ENCODE measurements around the gene SLC35F5.

DNA sequence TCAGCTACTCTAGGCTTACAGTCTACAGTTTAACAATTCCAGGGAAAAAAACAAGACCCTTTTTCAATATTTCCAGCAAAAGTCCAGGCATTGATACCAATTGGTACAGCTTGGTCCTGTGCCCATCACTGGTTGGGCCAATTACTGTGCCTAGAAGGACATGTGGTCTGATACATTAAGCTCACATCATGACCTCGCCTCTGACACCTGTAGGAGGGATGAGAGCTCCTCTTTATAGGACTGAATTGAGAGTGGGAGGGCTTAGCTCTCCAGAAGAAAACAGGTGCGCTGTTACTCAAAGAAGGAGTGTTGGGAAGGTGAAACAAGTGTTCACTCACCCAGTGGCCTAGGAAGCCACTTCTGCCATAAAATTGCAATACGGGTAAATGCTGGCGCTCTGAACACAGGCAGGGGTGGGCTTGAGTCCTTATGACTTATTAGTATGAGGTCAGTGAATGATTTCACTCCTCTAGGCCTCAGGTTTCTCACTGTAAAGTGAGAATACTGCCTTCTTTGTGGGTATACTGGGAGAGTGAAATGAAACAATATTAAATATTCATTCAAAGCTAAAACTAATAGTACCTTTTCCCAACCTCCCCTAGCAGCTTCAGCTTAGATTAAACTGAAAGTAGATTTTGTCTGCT lies 79.7 kb downstream of the SLC35F5 start:
- TF ChIP-seq, protein P1, sequence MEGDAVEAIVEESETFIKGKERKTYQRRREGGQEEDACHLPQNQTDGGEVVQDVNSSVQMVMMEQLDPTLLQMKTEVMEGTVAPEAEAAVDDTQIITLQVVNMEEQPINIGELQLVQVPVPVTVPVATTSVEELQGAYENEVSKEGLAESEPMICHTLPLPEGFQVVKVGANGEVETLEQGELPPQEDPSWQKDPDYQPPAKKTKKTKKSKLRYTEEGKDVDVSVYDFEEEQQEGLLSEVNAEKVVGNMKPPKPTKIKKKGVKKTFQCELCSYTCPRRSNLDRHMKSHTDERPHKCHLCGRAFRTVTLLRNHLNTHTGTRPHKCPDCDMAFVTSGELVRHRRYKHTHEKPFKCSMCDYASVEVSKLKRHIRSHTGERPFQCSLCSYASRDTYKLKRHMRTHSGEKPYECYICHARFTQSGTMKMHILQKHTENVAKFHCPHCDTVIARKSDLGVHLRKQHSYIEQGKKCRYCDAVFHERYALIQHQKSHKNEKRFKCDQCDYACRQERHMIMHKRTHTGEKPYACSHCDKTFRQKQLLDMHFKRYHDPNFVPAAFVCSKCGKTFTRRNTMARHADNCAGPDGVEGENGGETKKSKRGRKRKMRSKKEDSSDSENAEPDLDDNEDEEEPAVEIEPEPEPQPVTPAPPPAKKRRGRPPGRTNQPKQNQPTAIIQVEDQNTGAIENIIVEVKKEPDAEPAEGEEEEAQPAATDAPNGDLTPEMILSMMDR (IDR thresholded peaks at IDR 0.05; ENCODE audit: low read depth, low read length, missing input control), result no peak
- TF ChIP-seq JUND (IDR thresholded peaks at IDR 0.05), result no peak
- TF ChIP-seq, protein P2, sequence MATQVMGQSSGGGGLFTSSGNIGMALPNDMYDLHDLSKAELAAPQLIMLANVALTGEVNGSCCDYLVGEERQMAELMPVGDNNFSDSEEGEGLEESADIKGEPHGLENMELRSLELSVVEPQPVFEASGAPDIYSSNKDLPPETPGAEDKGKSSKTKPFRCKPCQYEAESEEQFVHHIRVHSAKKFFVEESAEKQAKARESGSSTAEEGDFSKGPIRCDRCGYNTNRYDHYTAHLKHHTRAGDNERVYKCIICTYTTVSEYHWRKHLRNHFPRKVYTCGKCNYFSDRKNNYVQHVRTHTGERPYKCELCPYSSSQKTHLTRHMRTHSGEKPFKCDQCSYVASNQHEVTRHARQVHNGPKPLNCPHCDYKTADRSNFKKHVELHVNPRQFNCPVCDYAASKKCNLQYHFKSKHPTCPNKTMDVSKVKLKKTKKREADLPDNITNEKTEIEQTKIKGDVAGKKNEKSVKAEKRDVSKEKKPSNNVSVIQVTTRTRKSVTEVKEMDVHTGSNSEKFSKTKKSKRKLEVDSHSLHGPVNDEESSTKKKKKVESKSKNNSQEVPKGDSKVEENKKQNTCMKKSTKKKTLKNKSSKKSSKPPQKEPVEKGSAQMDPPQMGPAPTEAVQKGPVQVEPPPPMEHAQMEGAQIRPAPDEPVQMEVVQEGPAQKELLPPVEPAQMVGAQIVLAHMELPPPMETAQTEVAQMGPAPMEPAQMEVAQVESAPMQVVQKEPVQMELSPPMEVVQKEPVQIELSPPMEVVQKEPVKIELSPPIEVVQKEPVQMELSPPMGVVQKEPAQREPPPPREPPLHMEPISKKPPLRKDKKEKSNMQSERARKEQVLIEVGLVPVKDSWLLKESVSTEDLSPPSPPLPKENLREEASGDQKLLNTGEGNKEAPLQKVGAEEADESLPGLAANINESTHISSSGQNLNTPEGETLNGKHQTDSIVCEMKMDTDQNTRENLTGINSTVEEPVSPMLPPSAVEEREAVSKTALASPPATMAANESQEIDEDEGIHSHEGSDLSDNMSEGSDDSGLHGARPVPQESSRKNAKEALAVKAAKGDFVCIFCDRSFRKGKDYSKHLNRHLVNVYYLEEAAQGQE (IDR thresholded peaks at IDR 0.05), result no peak

All from liver (tissue), 3 donors.